Adrenal gland (tissue), 12 donors: ENCODE data around the gene MINDY3. TPM values are rescaled to one million over a fixed set of nuclear protein-coding genes. Genes with fewer than 3 reads are reported as not detected.

ENCODE experiments used
- DNase-seq, 7 donors: peaks; one replicate each; pipeline ENCODE4 v3.0.0-alpha.2; 2019 to 2020
- H3K27ac ChIP-seq, 5 donors: fragments of 200-600 bp; sonication (generic) in 4 of 5; 1 replicate in 3 of 5; 2 replicates in 2 of 5; pipeline versions ENCODE4 v1.5.1 to v1.8.0; 2016 to 2020; ENCODE audit warnings: mild to moderate bottlenecking in 1 of 5
- H3K27me3 ChIP-seq: fragments of 200-600 bp; 2 replicates; pipeline ENCODE4 v1.8.0; 2021
- H3K36me3 ChIP-seq, 2 donors: fragments of 200-600 bp; replicated peaks in 1 of 2; 1 replicate in 1 of 2; 2 replicates in 1 of 2; pipeline versions ENCODE4 v1.5.1 to v1.8.0; 2018 to 2022
- H3K4me1 ChIP-seq, 2 donors: fragments of 200-600 bp; replicated peaks in 1 of 2; 1 replicate in 1 of 2; 2 replicates in 1 of 2; pipeline versions ENCODE4 v1.5.1 to v1.8.0; 2018 to 2021
- H3K4me3 ChIP-seq, 4 donors: fragments of 200-600 bp; sonication (generic) in 3 of 4; one replicate each; pipeline ENCODE4 v1.5.1; 2016 to 2018
- H3K9me3 ChIP-seq, 3 donors: fragments of 200-600 bp; sonication (generic) in 1 of 3; replicated peaks in 1 of 3; 1 replicate in 2 of 3; 2 replicates in 1 of 3; pipeline versions ENCODE4 v1.5.1 to v1.8.0; 2016 to 2021
- POLR2A ChIP-seq, 2 donors: fragments of 450-650 bp; IDR thresholded peaks; one replicate each; pipeline ENCODE4 v1.6.1; 2017; ENCODE audit warnings: antibody characterized with exemption in 2 of 2, mild to moderate bottlenecking in 2 of 2, moderate library complexity in 1 of 2
- WGBS, 4 donors: extraction: QIAGEN DNeasy Blood & Tissue Kit in 2 of 4; methylation state at CpG; one replicate each; pipeline versions ENCODE4 v1.1.5 to v1.1.7; 2013 to 2017; 5-methylcytosine and 5-hydroxymethylcytosine counted together
- intact Hi-C, 2 donors: fragments of 100-400 bp; cut with DNase I; formaldehyde crosslinking; loops; one replicate each; pipeline versions ENCODE4 v1.14.1 to v1.15.0; 2022 to 2023
- polyA plus RNA-seq, 3 donors: library from polyadenylated mRNA; stranded (reverse); fragments of 200-250 nt in 2 of 3; fragments of 350-450 nt in 1 of 3; fragmentation: Illumina TruSeq in 1 of 3; extraction: RNeasy Lipid Tissue Mini Kit (QIAGEN cat#74804) in 1 of 3; gene quantifications; one replicate each; pipeline ENCODE4 v1.2.3, GENCODE V29; 2013 to 2014
- total RNA-seq, 9 donors: library from RNA; depleted of rRNA in 4 of 9; stranded (reverse); fragments of >200 nt in 4 of 9; fragments of 120-200 nt in 1 of 9; fragmentation: NEBNext Ultra II Directional in 1 of 9; extraction: Animal tissue kit (Norgen Biotek cat#: 25700) in 1 of 9; gene quantifications; one replicate each; pipeline versions ENCODE4 v1.1.0 to v1.2.4, GENCODE V29; 2013 to 2023
- TF ChIP-seq, protein P1 (sequence below), 6 experiments: fragments of 450-650 bp in 4 of 6; fragments of 200-600 bp in 2 of 6; sonication (generic) in 1 of 6; IDR thresholded peaks; 1 replicate in 5 of 6; 2 replicates in 1 of 6; pipeline versions ENCODE4 v1.5.1 to v1.8.0; 2016 to 2021; ENCODE audit warnings: antibody characterized with exemption in 6 of 6, mild to moderate bottlenecking in 2 of 6, moderate library complexity in 1 of 6
- donor health status: healthy with polysubstance abuse.
- donor health status: Bipolar disorder and iron deficiency.
- donor health status: DM: yes; HTN: yes; CAD: no.
- donor health status: DM: no; HTN: no; CAD: no.
- donor health status: DM: no; HTN: no; CAD: no.
- donor health status: DM: yes; HTN: yes; CAD: no.

The MINDY3 gene
- total and polyA plus RNA-seq, 12 donors: 16.7 to 40.3 (median 32.2) TPM

DNA sequence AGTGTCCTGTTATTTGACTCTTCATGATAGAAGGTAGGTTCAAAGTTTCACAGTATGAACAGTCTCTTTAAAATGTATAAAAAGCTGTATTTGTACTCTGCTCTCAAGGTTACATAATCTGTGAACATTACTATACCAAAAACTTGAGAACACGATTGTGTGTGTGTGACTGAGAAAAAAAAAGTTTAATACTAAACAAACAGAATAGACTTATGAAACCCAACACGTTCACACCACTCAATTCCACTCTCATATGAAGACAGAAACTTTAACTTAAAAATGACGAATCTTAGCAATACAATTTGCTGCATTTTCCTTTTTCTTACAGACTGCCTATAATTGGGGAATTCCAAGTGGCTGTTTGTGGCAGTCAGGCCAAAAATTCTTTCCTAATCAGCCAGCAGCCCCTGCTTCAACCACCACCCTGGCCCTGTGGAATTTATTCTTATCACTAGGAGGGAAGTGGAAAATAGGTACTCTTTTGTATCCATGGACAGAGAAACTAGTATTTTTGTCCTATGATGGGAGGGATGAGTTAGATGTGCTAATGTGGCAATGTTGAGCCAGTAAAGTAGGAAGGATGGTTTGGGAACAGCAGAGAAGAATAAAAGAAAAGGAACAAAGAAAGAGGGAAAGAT is 42.8 kb downstream of the MINDY3 start:
- intact Hi-C loops: no loop called here
- Histone ChIP-seq H3K9me3 (no peaks in the 10 kb centered on the region), H3K36me3 (peaks cover 0 to 5% of the 10 kb centered on the region in 2 donors), H3K4me1 (no peaks in the 10 kb centered on the region), H3K27ac (no peak overlapping the region), H3K4me3 (no peak overlapping the region), H3K27me3 (no peaks in the 10 kb centered on the region)
- TF ChIP-seq, protein P1, sequence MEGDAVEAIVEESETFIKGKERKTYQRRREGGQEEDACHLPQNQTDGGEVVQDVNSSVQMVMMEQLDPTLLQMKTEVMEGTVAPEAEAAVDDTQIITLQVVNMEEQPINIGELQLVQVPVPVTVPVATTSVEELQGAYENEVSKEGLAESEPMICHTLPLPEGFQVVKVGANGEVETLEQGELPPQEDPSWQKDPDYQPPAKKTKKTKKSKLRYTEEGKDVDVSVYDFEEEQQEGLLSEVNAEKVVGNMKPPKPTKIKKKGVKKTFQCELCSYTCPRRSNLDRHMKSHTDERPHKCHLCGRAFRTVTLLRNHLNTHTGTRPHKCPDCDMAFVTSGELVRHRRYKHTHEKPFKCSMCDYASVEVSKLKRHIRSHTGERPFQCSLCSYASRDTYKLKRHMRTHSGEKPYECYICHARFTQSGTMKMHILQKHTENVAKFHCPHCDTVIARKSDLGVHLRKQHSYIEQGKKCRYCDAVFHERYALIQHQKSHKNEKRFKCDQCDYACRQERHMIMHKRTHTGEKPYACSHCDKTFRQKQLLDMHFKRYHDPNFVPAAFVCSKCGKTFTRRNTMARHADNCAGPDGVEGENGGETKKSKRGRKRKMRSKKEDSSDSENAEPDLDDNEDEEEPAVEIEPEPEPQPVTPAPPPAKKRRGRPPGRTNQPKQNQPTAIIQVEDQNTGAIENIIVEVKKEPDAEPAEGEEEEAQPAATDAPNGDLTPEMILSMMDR (IDR thresholded peaks at IDR 0.05): no peak
- no peak for TF ChIP-seq POLR2A (IDR thresholded peaks at IDR 0.05)
- WGBS, 4 donors: 61 to 76% (median 73%) methylated on average over 3 of the region's 3 CpGs
- DNase-seq: no peak

DNA sequence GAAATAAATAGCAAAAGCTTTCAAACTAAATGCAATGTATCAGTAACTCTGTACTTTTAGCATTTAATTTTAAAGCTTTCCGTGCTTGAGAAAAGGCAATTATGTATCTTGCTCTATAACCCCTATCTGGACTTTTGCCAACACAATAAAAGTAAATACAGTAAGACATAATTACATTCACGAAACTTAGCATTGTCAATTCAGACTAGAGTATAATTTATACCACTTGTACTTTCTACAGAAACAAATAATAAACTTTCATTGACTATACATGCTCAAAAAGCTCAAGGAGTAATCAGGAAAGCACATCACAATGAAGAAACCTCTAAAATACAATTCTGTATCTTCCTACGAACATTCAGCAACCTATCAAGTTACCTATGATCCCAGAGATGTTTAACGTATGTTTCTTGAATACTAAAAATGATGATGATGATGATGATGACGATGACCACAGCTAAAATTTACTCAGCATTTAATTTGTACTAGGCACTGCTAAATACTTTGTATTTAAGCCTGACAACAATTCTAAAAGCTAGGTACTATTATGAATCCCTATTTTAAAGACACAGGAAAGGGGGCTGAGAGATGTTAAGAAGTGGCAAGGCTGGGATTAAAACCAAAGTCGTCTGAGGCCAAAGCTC is 44.9 kb downstream of the MINDY3 start:
- no peak for DNase-seq
- Histone ChIP-seq H3K4me3 (no peak overlapping the region), H3K27ac (no peak overlapping the region), H3K36me3 (no peaks in the 10 kb centered on the region), H3K4me1 (no peaks in the 10 kb centered on the region), H3K27me3 (no peaks in the 10 kb centered on the region), H3K9me3 (no peaks in the 10 kb centered on the region)
- WGBS, 4 donors: 85 to 90% (median 88%) methylated on average over 6 of the region's 6 CpGs
- TF ChIP-seq, protein P1 (IDR thresholded peaks at IDR 0.05): no peak
- no peak for TF ChIP-seq POLR2A (IDR thresholded peaks at IDR 0.05)
- intact Hi-C loops: no loop called here

DNA sequence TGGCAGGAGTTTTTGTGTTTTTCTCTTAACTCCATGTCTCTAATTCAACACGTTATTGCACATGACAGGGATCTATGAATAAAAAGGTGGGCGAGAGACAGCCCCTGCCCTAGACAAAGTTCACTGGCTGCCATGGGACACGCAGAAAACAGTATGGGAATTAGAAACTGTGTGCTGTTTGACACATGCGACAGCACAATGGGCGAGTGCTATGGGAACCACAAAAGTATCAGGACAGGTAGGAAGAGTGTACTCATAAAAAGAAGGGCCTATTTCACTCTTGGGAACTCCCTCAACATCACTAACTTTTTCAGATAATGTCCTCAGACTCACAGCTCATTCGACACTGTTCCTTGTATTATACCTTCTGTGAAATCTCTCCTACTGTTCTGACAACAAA is 45.7 kb downstream of the MINDY3 start:
- Histone ChIP-seq H3K9me3 (no peaks in the 10 kb centered on the region), H3K4me3 (no peak overlapping the region), H3K4me1 (no peaks in the 10 kb centered on the region), H3K36me3 (no peaks in the 10 kb centered on the region), H3K27me3 (no peaks in the 10 kb centered on the region), H3K27ac (no peak overlapping the region)
- TF ChIP-seq, protein P1 (IDR thresholded peaks at IDR 0.05): no peak
- TF ChIP-seq POLR2A (IDR thresholded peaks at IDR 0.05): no peak
- DNase-seq: no peak
- WGBS, 4 donors: 89 to 96% (median 91%) methylated on average over 6 of the region's 6 CpGs
- intact Hi-C loops: no loop called here

DNA sequence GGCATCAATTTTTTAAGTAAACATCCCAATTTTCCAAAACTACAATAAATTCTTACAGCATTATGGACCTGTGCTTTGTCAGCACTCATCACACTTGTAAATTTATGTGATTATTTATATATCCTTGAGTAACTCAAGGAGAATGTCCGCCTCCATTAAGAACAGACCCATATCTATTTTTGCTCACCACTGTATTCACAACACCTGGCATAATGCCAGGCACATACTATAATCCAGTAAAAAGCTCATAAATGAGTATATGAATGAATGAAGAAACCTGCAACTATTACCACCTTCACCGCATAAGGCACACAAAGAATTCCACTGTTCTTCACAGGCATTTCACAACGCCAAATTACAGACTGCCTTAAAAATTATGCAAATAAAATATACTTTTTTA is 46.9 kb downstream of the MINDY3 start:
- Histone ChIP-seq H3K27me3 (no peaks in the 10 kb centered on the region), H3K4me3 (no peak overlapping the region), H3K4me1 (no peaks in the 10 kb centered on the region), H3K27ac (no peak overlapping the region), H3K36me3 (no peaks in the 10 kb centered on the region), H3K9me3 (no peaks in the 10 kb centered on the region)
- WGBS, 4 donors: 91 to 94% (median 93%) methylated on average over 3 of the region's 3 CpGs
- no peak for DNase-seq
- intact Hi-C loops: no loop called here
- no peak for TF ChIP-seq POLR2A (IDR thresholded peaks at IDR 0.05)
- TF ChIP-seq, protein P1 (IDR thresholded peaks at IDR 0.05): no peak
